HEK293 (cell line): ENCODE measurements around the gene C14orf132.

Experiments
- BCL6B ChIP-seq: fragments of 450-650 bp; formaldehyde crosslinking; IDR thresholded peaks from 2 replicates; pipeline ENCODE4 v1.5.1; 2017; ENCODE audit warnings: missing biosample characterization, missing genetic modification characterization
- CTCF ChIP-seq: fragments of 450-650 bp; formaldehyde crosslinking; IDR thresholded peaks from 2 replicates; pipeline ENCODE4 v1.5.1; 2016; ENCODE audit warnings: missing biosample characterization, missing genetic modification characterization
- HOXC10 ChIP-seq: sonication (generic); formaldehyde crosslinking; IDR thresholded peaks from 2 replicates; pipeline ENCODE4 v1.8.1; 2023; ENCODE audit warnings: mild to moderate bottlenecking, missing genetic modification reagents
- INSM2 ChIP-seq: fragments of 450-650 bp; formaldehyde crosslinking; IDR thresholded peaks from 2 replicates; pipeline ENCODE4 v1.5.1; 2016; ENCODE audit warnings: missing biosample characterization, missing genetic modification characterization
- MEIS1 ChIP-seq: sonication (generic); formaldehyde crosslinking; IDR thresholded peaks from 2 replicates; pipeline ENCODE4 v1.8.1; 2022; ENCODE audit warnings: missing genetic modification reagents, mild to moderate bottlenecking, borderline replicate concordance
- MZF1 ChIP-seq: fragments of 450-650 bp; formaldehyde crosslinking; IDR thresholded peaks from 2 replicates; pipeline ENCODE4 v1.5.1; 2017; ENCODE audit warnings: missing biosample characterization, missing genetic modification characterization, borderline replicate concordance
- PRDM2 ChIP-seq: fragments of 450-650 bp; formaldehyde crosslinking; IDR thresholded peaks from 2 replicates; pipeline ENCODE4 v1.5.1; 2016; ENCODE audit warnings: missing biosample characterization, missing genetic modification characterization, borderline replicate concordance
- SCRT1 ChIP-seq: fragments of 450-650 bp; formaldehyde crosslinking; IDR thresholded peaks from 2 replicates; pipeline ENCODE4 v1.5.1; 2016; ENCODE audit warnings: missing biosample characterization, missing genetic modification characterization, borderline replicate concordance
- SP3 ChIP-seq: fragments of 450-650 bp; formaldehyde crosslinking; IDR thresholded peaks from 2 replicates; pipeline ENCODE4 v1.5.1; 2016; ENCODE audit warnings: missing biosample characterization, missing genetic modification characterization
- ZBTB7A ChIP-seq: fragments of 450-650 bp; formaldehyde crosslinking; IDR thresholded peaks from 2 replicates; pipeline ENCODE4 v1.5.1; 2016; ENCODE audit warnings: low read depth, missing biosample characterization, missing genetic modification characterization
- ZFHX2 ChIP-seq: fragments of 450-650 bp; formaldehyde crosslinking; conservative IDR thresholded peaks from 2 replicates; pipeline ENCODE4 v1.5.1; 2016; ENCODE audit warnings: missing biosample characterization, missing genetic modification characterization
- ZNF211 ChIP-seq: fragments of 450-650 bp; formaldehyde crosslinking; IDR thresholded peaks from 2 replicates; pipeline ENCODE4 v1.5.1; 2016; ENCODE audit warnings: low read depth, missing biosample characterization, missing genetic modification characterization
- ZNF214 ChIP-seq: fragments of 450-650 bp; formaldehyde crosslinking; IDR thresholded peaks from 2 replicates; pipeline ENCODE4 v1.5.1; 2017; ENCODE audit warnings: missing biosample characterization, mild to moderate bottlenecking, missing genetic modification characterization, borderline replicate concordance
- ZNF23 ChIP-seq: fragments of 450-650 bp; formaldehyde crosslinking; IDR thresholded peaks from 2 replicates; pipeline ENCODE4 v1.5.1; 2016; ENCODE audit warnings: missing biosample characterization, missing genetic modification characterization, borderline replicate concordance
- ZNF510 ChIP-seq: fragments of 450-650 bp; formaldehyde crosslinking; IDR thresholded peaks from 2 replicates; pipeline ENCODE4 v1.5.1; 2018; ENCODE audit warnings: mild to moderate bottlenecking, missing genetic modification characterization, missing biosample characterization; ENCODE audit not compliant: insufficient replicate concordance
- ZNF548 ChIP-seq: fragments of 450-650 bp; formaldehyde crosslinking; IDR thresholded peaks from 2 replicates; pipeline ENCODE4 v1.5.1; 2016; ENCODE audit warnings: missing biosample characterization, missing genetic modification characterization
- ZNF555 ChIP-seq: fragments of 450-650 bp; formaldehyde crosslinking; conservative IDR thresholded peaks from 2 replicates; pipeline ENCODE4 v1.5.1; 2017; ENCODE audit warnings: missing biosample characterization, mild to moderate bottlenecking, missing genetic modification characterization, inconsistent platforms
- ZNF561 ChIP-seq: fragments of 450-650 bp; IDR thresholded peaks from 2 replicates; pipeline ENCODE4 v1.5.1; 2018; ENCODE audit warnings: missing biosample characterization, missing genetic modification characterization, borderline replicate concordance
- ZNF654 ChIP-seq: fragments of 450-650 bp; formaldehyde crosslinking; IDR thresholded peaks from 2 replicates; pipeline ENCODE4 v1.5.1; 2016; ENCODE audit warnings: low read depth, missing biosample characterization, missing genetic modification characterization
- ZNF660 ChIP-seq: fragments of 450-650 bp; IDR thresholded peaks from 2 replicates; pipeline ENCODE4 v1.5.1; 2018; ENCODE audit warnings: missing biosample characterization, mild to moderate bottlenecking, missing genetic modification characterization
- ZSCAN4 ChIP-seq: fragments of 450-650 bp; formaldehyde crosslinking; IDR thresholded peaks from 2 replicates; pipeline ENCODE4 v1.5.1; 2017; ENCODE audit warnings: missing biosample characterization, missing genetic modification characterization

The C14orf132 gene

GRCh38 chr14:96098309-96098998, 59.3 kb downstream of the C14orf132 start (continued):
- TF ChIP-seq ZSCAN4 (no peak), ZFHX2 (tag by site-specific recombination) (peak; percentile 68), CTCF (tag by site-specific recombination) (peak; percentile 85), ZNF660 (tag by site-specific recombination) (no peak), ZNF548 (tag by site-specific recombination) (no peak), PRDM2 (tag by site-specific recombination) (no peak), ZNF510 (no peak), MEIS1 (CRISPR knock-in tag) (no peak), HOXC10 (no peak), ZNF211 (tag by site-specific recombination) (no peak), INSM2 (no peak), SCRT1 (tag by site-specific recombination) (peak; percentile 29; the same call in 1 of the 2 replicates), ZNF561 (no peak), MZF1 (tag by site-specific recombination) (no peak), BCL6B (tag by site-specific recombination) (no peak), SP3 (tag by site-specific recombination) (no peak), ZNF555 (tag by site-specific recombination) (no peak), ZNF23 (tag by site-specific recombination) (no peak), ZBTB7A (tag by site-specific recombination) (no peak), ZNF214 (no peak), ZNF654 (tag by site-specific recombination) (peak; percentile 84)
